Coronary artery (tissue), 2 donors: Measurements from ENCODE around the gene C11orf97.
A peak's percentile ranks its signal among the peaks of the same experiment; 100 is the strongest.

Experiments used
- DNase-seq: peaks from one replicate; pipeline ENCODE4 v3.0.0-alpha.2; 2017; ENCODE audit warnings: low spot score
- H3K27ac ChIP-seq, 2 donors: fragments of 200-600 bp; sonication (generic); one replicate each; pipeline ENCODE4 v1.5.1; 2016 to 2019
- H3K4me3 ChIP-seq: fragments of 200-600 bp; sonication (generic); 2 replicates; pipeline ENCODE4 v1.5.1; 2016; ENCODE audit warnings: mild to moderate bottlenecking, moderate library complexity
- TF ChIP-seq, protein P1 (sequence below): fragments of 200-600 bp; sonication (generic); IDR thresholded peaks from one replicate; pipeline ENCODE4 v1.5.1; 2019; ENCODE audit warnings: antibody characterized with exemption

The C11orf97 gene

DNA sequence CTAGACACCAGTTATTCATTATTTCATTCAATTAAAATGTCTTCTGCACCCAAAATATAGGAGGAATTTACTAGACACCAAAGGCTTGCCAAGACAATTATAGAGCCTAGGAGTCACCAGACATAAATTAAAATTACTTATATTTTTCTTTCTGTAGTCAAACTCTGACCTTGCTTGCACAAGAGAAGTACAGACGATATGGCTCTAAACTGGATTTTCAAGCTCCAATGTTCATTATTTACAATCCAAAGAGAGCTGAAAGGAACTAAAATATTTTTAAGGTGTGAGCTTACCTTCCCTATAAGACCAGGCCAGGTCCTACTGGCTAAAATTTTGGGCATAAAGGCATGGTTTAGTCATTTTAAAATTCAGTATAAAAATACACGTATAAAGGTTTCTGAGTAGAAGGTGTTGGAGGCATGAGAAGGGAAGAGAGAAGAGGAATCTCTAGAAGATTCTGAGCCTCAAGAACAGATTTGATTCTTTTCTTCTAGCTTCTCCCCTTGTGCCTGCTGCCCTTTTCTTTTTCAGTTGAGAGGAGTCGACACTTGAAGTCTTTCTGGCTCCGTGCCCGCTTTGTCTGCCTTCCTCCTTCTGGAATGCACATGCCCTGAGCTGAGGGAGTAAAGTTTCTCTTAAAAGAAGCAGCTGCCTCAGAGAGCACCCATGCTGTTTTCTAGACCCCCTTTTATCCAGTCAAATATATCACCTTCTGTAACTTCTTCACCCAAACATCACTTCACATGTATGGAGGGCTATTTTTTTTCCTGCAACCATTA is 13.5 kb downstream of the C11orf97 start:
- Histone ChIP-seq H3K4me3 (no peak overlapping the region), H3K27ac (no peak overlapping the region)
- DNase-seq = no peak
- TF ChIP-seq, protein P1, sequence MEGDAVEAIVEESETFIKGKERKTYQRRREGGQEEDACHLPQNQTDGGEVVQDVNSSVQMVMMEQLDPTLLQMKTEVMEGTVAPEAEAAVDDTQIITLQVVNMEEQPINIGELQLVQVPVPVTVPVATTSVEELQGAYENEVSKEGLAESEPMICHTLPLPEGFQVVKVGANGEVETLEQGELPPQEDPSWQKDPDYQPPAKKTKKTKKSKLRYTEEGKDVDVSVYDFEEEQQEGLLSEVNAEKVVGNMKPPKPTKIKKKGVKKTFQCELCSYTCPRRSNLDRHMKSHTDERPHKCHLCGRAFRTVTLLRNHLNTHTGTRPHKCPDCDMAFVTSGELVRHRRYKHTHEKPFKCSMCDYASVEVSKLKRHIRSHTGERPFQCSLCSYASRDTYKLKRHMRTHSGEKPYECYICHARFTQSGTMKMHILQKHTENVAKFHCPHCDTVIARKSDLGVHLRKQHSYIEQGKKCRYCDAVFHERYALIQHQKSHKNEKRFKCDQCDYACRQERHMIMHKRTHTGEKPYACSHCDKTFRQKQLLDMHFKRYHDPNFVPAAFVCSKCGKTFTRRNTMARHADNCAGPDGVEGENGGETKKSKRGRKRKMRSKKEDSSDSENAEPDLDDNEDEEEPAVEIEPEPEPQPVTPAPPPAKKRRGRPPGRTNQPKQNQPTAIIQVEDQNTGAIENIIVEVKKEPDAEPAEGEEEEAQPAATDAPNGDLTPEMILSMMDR = no peak

DNA sequence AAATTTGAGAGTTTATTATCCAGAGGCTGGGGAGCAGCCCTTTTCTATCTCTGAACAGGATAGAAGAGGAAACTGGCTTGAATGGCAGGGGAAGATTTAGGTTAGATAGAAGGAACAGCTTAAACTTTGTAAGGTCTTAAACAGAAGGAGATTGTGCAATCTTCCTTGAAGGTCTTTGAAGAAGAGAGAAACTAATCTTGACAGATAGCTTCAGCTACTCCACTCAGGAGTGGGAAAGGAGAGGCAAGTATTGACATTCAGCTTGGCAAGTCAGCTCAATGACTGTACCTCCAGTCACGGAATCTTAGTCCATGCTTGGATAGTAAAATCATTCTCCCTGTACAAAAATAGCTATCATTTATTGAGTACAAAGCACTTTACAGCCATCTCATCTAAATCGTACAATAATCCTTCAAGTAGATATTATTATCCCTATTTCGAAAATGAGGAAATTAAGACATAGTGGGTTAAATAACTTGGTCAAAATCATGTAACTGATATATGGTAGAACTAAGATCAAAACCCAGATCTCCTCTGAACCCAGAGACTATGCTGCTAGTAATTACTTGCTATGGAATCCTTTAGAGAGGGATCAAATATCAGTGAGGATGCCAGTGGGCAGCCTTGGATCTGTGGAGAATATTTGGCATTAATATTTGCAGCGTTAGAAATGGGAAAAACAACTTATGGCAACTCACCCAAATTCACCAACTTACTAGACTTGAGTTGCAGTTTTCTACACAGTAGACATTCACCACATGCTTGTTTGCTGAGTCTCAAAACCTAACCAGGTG is 14.6 kb downstream of the C11orf97 start:
- H3K4me3 ChIP-seq = no peak overlapping the region
- no peak overlapping the region for H3K27ac ChIP-seq
- DNase-seq = no peak
- TF ChIP-seq, protein P1 = no peak

DNA sequence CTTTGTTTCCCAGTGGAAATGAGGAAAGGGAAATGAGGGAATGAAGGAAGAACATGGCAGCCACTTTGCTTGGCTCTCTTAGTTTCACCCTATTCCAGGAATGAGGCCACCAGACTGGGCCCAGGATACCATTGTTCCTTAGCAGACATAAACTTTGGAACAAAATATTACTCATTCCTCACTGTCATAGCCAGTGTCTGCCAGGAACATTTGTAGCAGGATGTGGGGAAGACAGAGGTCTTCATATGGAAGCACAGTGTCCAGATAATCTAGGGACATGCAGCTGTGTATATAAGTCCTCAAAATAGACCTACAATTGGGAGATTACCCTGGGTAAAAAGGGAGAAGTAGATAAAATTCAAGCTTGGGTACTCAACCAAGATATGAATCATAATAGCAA is 16.3 kb downstream of the C11orf97 start:
- Histone ChIP-seq H3K27ac (no peak overlapping the region), H3K4me3 (no peak overlapping the region)
- TF ChIP-seq, protein P1 = no peak
- no peak for DNase-seq

DNA sequence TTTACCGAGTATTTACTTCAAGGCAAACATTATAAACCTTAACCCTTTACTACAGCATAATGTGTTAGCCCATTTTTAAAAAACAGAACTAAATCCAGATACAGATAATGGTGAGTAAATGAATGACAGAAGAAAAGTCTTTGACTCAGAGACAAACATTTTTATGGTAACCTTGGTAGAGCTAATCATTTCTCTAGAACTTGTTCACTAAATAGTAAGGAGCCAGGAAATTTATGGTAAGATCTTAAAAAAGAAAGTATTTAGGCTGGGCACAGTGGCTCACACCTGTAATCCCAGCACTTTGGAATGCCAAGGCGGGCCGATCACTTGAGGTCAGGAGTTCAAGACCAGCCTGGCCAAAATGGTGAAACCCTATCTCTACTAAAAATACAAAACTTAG is 19.9 kb downstream of the C11orf97 start:
- no peak overlapping the region for H3K4me3 ChIP-seq
- DNase-seq = no peak
- no peak overlapping the region for H3K27ac ChIP-seq
- TF ChIP-seq, protein P1 = no peak

DNA sequence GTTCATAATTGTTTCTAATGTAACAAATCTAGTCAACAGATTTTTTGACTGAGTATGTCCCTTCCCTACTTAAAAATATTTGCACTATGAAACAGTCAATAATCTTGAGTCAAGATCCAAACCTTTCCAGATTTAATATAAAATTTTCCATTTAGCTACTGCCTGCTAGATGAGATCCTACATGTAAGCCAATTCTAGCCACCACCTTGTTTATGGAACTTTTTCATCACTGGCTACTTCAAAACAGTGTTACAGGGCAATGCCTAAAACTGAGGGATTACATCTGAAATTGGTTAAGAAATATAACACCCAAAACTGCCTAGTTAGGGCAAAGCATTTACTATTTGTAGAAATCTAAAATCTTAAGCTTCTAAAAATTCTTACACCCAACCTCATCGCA is 20.9 kb downstream of the C11orf97 start:
- TF ChIP-seq, protein P1 = no peak
- peak overlapping the region; percentile 8 to 34 for H3K27ac ChIP-seq
- DNase-seq = no peak

DNA sequence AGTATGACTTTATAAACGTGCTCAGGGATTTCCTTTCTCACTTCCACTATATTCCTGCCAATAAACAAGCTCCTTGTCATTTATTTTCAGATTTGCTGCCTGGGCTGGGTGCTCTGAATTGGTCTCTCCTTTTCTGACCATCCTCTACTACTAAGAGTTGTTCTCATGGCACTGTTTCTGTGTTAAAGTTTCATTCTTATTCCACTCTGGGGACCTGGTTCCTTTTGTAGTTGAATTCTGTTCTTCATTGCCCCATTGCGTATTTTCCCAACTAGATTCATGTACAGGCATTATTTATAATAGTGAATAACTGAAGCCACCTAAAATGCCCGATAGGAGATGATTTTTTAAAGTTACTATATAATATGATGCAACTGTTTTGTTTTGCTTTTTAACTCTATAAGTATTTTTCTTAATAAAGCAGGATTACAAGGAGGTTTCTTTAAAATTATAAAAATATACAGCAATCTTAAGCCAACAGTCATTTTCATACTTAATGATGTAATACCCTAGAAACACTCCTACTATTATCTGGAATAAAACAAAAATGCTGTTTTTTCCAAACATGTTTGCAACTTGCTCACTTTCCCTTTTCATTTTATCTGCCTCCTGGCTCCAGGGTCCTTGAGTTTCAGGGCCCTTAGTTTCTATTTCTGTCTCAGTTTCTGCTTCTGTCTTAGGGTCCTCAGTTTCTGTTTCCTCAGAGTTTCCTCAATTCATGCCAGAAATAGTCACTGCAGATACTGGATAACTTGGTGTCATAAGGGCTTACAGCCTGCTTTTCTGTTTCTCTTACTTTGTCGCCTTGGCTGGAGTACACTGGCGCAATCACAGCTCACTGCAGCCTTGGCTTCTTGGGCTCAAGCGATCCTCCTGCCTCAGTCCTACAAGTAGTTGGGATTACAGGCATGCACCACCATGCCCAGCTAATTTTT is 21.7 kb downstream of the C11orf97 start:
- Histone ChIP-seq H3K27ac (peak overlapping the region; percentile 8 to 34), H3K4me3 (peak overlapping the region; percentile 13)
- TF ChIP-seq, protein P1 = no peak
- no peak for DNase-seq

More for the DNA sequence above, 20.9 kb downstream of the C11orf97 start:
- H3K4me3 ChIP-seq = no peak overlapping the region
